Mammary epithelial cell (primary cell): ENCODE results near the gene BRCA2.

ENCODE experiments used
- EZH2 ChIP-seq: IDR thresholded peaks from 2 replicates; pipeline ENCODE4 v1.6.1; 2012; ENCODE audit warnings: low read length, inconsistent platforms, borderline replicate concordance
- TF ChIP-seq, protein P1 (sequence below), 2 donors: IDR thresholded peaks in 1 of 2; conservative IDR thresholded peaks in 1 of 2; 2 replicates each; pipeline ENCODE4 v1.5.1; 2011 to 2012; ENCODE audit warnings: inconsistent platforms in 2 of 2, low read length in 2 of 2, mild to moderate bottlenecking in 2 of 2, control low read depth in 1 of 2, low read depth in 1 of 2; ENCODE audit not compliant: insufficient read depth in 1 of 2; ENCODE audit errors: extremely low read depth in 1 of 2

DNA sequence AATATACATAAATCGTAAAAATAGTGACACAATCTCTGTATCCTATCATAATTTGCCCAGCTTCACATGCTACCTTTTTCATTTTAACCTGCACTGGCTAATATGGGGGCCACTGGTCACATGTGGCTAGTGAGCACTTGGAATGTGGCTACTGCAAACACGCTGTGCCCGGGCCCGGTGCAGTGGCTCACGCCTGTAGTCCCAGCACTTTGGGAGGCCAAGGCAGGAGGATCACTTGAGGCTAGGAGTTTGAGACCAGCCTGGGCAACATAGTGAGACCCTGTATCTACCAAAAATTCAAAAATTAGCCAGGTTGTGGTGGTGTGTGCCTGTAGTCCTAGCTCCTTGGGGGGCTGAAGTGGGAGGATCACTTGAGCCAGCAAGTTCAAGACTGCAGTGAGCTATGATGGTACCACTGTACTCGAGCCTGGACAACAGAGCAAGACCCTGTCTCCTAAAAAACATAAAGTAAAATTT is 114.2 kb downstream of the BRCA2 start:
- TF ChIP-seq, protein P1, sequence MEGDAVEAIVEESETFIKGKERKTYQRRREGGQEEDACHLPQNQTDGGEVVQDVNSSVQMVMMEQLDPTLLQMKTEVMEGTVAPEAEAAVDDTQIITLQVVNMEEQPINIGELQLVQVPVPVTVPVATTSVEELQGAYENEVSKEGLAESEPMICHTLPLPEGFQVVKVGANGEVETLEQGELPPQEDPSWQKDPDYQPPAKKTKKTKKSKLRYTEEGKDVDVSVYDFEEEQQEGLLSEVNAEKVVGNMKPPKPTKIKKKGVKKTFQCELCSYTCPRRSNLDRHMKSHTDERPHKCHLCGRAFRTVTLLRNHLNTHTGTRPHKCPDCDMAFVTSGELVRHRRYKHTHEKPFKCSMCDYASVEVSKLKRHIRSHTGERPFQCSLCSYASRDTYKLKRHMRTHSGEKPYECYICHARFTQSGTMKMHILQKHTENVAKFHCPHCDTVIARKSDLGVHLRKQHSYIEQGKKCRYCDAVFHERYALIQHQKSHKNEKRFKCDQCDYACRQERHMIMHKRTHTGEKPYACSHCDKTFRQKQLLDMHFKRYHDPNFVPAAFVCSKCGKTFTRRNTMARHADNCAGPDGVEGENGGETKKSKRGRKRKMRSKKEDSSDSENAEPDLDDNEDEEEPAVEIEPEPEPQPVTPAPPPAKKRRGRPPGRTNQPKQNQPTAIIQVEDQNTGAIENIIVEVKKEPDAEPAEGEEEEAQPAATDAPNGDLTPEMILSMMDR (conservative IDR thresholded peaks at IDR 0.05 in 1 of 2, IDR thresholded peaks at IDR 0.05 in 1 of 2; ENCODE audit: extremely low read depth in 1 of 2, insufficient read depth in 1 of 2, low read depth in 1 of 2, low read length in 2 of 2), result no peak
- TF ChIP-seq EZH2, result no peak
